H1 (cell line): Measurements from ENCODE around the gene VWA7. TPM values are rescaled to one million over a fixed set of nuclear protein-coding genes. Genes with fewer than 3 reads are reported as not detected.

Source experiments
- CTCF ChIA-PET: fragments of 300-600 bp; sonication (Branson Sonifier 250); formaldehyde crosslinking; loops from one replicate; lab custom pipeline; 2021; ENCODE audit not compliant: partially characterized antibody; lab: Charles Lee
- POLR2A ChIA-PET: fragments of 300-600 bp; sonication (Branson Sonifier 250); formaldehyde crosslinking; loops from one replicate; lab custom pipeline; 2021; ENCODE audit warnings: inconsistent platforms; ENCODE audit not compliant: partially characterized antibody; lab: Charles Lee
- DNase-seq, 2 experiments: peaks; one replicate each; pipeline versions ENCODE4 v3.0.0 to v3.0.0-alpha.2; 2010 to 2022; ENCODE audit warnings: low spot score in 2 of 2, low read depth in 1 of 2, mixed read lengths in 1 of 2
- FAIRE-seq: peaks from 2 replicates; lab custom pipeline; 2011; peaks lifted over from hg19 to GRCh38; lab: Jason Lieb, UNC
- H2AFZ ChIP-seq: 2 replicates; pipeline ENCODE4 v1.8.1; 2012; ENCODE audit warnings: low read length, inconsistent platforms
- H2AK5ac ChIP-seq: 2 replicates; pipeline ENCODE4 v1.6.1; 2013; ENCODE audit warnings: low read depth, low read length
- H2BK120ac ChIP-seq: replicated peaks from 2 replicates; pipeline ENCODE3; 2013; ENCODE audit warnings: low read depth, low read length, inconsistent platforms
- H2BK12ac ChIP-seq: 2 replicates; pipeline ENCODE4 v1.6.1; 2013; ENCODE audit warnings: low read depth, low read length
- H2BK15ac ChIP-seq: 2 replicates; pipeline ENCODE4 v1.6.1; 2013; ENCODE audit warnings: low read length
- H2BK20ac ChIP-seq: 2 replicates; pipeline ENCODE4 v1.6.1; 2013; ENCODE audit warnings: low read length
- H2BK5ac ChIP-seq: 2 replicates; pipeline ENCODE4 v1.6.1; 2013; ENCODE audit warnings: low read depth, low read length
- H3K14ac ChIP-seq: 2 replicates; pipeline ENCODE4 v1.6.1; 2013; ENCODE audit warnings: inconsistent platforms; ENCODE audit not compliant: insufficient read length
- H3K18ac ChIP-seq: 2 replicates; pipeline ENCODE4 v1.6.1; 2013; ENCODE audit warnings: low read length; ENCODE audit errors: extremely low read depth
- H3K23ac ChIP-seq: 2 replicates; pipeline ENCODE4 v1.6.1; 2013; ENCODE audit warnings: inconsistent platforms; ENCODE audit not compliant: insufficient read length
- H3K23me2 ChIP-seq: 2 replicates; pipeline ENCODE4 v1.6.1; 2013; ENCODE audit warnings: low read depth, low read length
- H3K27ac ChIP-seq: 2 replicates; pipeline ENCODE4 v1.6.1; 2011; ENCODE audit warnings: low read depth, low read length, inconsistent platforms
- H3K27me3 ChIP-seq, 4 experiments: replicated peaks in 1 of 4; 1 replicate in 1 of 4; 2 replicates in 3 of 4; pipeline versions ENCODE4 v1.6.1 to v1.8.1; 2011 to 2013; ENCODE audit warnings: low read length in 3 of 4, mild to moderate bottlenecking in 3 of 4, inconsistent platforms in 2 of 4, mixed read lengths in 2 of 4, moderate library complexity in 1 of 4; ENCODE audit not compliant: control insufficient read depth in 3 of 4, insufficient read depth in 3 of 4; ENCODE audit errors: extremely low read depth in 1 of 4
- H3K36me3 ChIP-seq, 4 experiments: 2 replicates each; pipeline versions ENCODE4 v1.6.1 to v1.8.1; 2011 to 2013; ENCODE audit warnings: mild to moderate bottlenecking in 4 of 4, low read length in 3 of 4, moderate library complexity in 2 of 4, control low read depth in 1 of 4, inconsistent platforms in 1 of 4; ENCODE audit not compliant: insufficient read depth in 4 of 4, control insufficient read depth in 2 of 4
- H3K4ac ChIP-seq: replicated peaks from 2 replicates; pipeline ENCODE3; 2013; ENCODE audit warnings: low read length, low read depth, mixed read lengths, inconsistent platforms; ENCODE audit not compliant: insufficient read length
- H3K4me1 ChIP-seq, 4 experiments: replicated peaks in 1 of 4; 1 replicate in 1 of 4; 2 replicates in 3 of 4; pipeline versions ENCODE4 v1.6.1 to v1.8.1; 2011 to 2013; ENCODE audit warnings: low read length in 3 of 4, inconsistent platforms in 2 of 4, mixed read lengths in 1 of 4; ENCODE audit not compliant: insufficient read depth in 4 of 4, control insufficient read depth in 3 of 4
- H3K4me2 ChIP-seq, 2 experiments: 2 replicates each; pipeline versions ENCODE4 v1.6.1 to v1.8.1; 2011 to 2013; ENCODE audit warnings: low read depth in 2 of 2, low read length in 2 of 2, control low read depth in 1 of 2, inconsistent platforms in 1 of 2, mild to moderate bottlenecking in 1 of 2; ENCODE audit not compliant: insufficient read depth in 1 of 2
- H3K4me3 ChIP-seq, 4 experiments: fragments of 200-600, 300-600 bp in 1 of 4; sonication (generic), shearing (Covaris generic), sonication (Bioruptor Twin) in 1 of 4; 2 replicates each; pipeline versions ENCODE4 v1.5.1 to v1.8.1; 2011 to 2016; ENCODE audit warnings: low read length in 4 of 4, low read depth in 3 of 4, control low read depth in 2 of 4, inconsistent platforms in 2 of 4, mild to moderate bottlenecking in 2 of 4, mixed read lengths in 1 of 4, moderate library complexity in 1 of 4; ENCODE audit not compliant: insufficient read depth in 2 of 4; ENCODE audit errors: extremely low read depth in 1 of 4
- H3K56ac ChIP-seq: replicated peaks from 2 replicates; pipeline ENCODE3; 2013; ENCODE audit warnings: low read depth, mild to moderate bottlenecking, mixed read lengths, low read length, inconsistent platforms; ENCODE audit not compliant: insufficient read length
- H3K79me1 ChIP-seq: 2 replicates; pipeline ENCODE4 v1.6.1; 2013; ENCODE audit warnings: low read depth, low read length, control low read depth
- H3K79me2 ChIP-seq, 2 experiments: 2 replicates each; pipeline versions ENCODE4 v1.6.1 to v1.8.1; 2012 to 2013; ENCODE audit warnings: low read length in 2 of 2, mild to moderate bottlenecking in 2 of 2, inconsistent platforms in 1 of 2; ENCODE audit not compliant: insufficient read depth in 2 of 2, control insufficient read depth in 1 of 2
- H3K9ac ChIP-seq, 4 experiments: replicated peaks in 1 of 4; 1 replicate in 1 of 4; 2 replicates in 3 of 4; pipeline versions ENCODE4 v1.6.1 to v1.8.1; 2011 to 2013; ENCODE audit warnings: low read depth in 3 of 4, low read length in 3 of 4, control low read depth in 2 of 4, mild to moderate bottlenecking in 2 of 4, moderate library complexity in 2 of 4, inconsistent platforms in 1 of 4; ENCODE audit errors: extremely low read depth in 1 of 4
- H3K9me3 ChIP-seq, 2 experiments: 2 replicates each; pipeline versions ENCODE4 v1.6.1 to v1.8.1; 2012 to 2013; ENCODE audit warnings: mild to moderate bottlenecking in 2 of 2, moderate library complexity in 2 of 2, control low read depth in 1 of 2, inconsistent platforms in 1 of 2, low read depth in 1 of 2, low read length in 1 of 2, mixed read lengths in 1 of 2; ENCODE audit not compliant: insufficient read depth in 2 of 2
- H4K20me1 ChIP-seq, 2 experiments: replicated peaks in 1 of 2; 2 replicates each; pipeline versions ENCODE3 to v1.8.1; 2011 to 2013; ENCODE audit warnings: inconsistent platforms in 2 of 2, low read length in 2 of 2, mild to moderate bottlenecking in 1 of 2; ENCODE audit not compliant: insufficient read depth in 2 of 2, control insufficient read depth in 1 of 2
- H4K5ac ChIP-seq: 2 replicates; pipeline ENCODE4 v1.6.1; 2013; ENCODE audit warnings: low read length, low read depth, mixed read lengths, inconsistent platforms; ENCODE audit not compliant: insufficient read length
- H4K8ac ChIP-seq: 2 replicates; pipeline ENCODE4 v1.8.0; 2013; ENCODE audit warnings: mild to moderate bottlenecking, moderate library complexity, low read length, inconsistent platforms; ENCODE audit not compliant: insufficient read depth; ENCODE audit errors: extremely low read depth
- H4K91ac ChIP-seq: replicated peaks from 2 replicates; pipeline ENCODE3; 2013; ENCODE audit warnings: low read length, mixed read lengths, inconsistent platforms; ENCODE audit not compliant: insufficient read length
- CEBPB ChIP-seq: IDR thresholded peaks from 2 replicates; pipeline ENCODE4 v1.6.1; 2012; ENCODE audit warnings: low read depth, low read length
- PHF8 ChIP-seq: fragments of 200-600 bp; sonication (generic); conservative IDR thresholded peaks from 2 replicates; pipeline ENCODE4 v1.7.1; 2012; ENCODE audit warnings: low read depth, mild to moderate bottlenecking, inconsistent platforms, low read length, moderate library complexity
- SP2 ChIP-seq: IDR thresholded peaks from 2 replicates; pipeline ENCODE4 v1.6.1; 2012; ENCODE audit warnings: mild to moderate bottlenecking, low read length, inconsistent platforms
- SP4 ChIP-seq: IDR thresholded peaks from 2 replicates; pipeline ENCODE4 v1.6.1; 2012; ENCODE audit warnings: low read length, inconsistent platforms
- SRF ChIP-seq: IDR thresholded peaks from 2 replicates; pipeline ENCODE4 v1.6.1; 2011; ENCODE audit warnings: mild to moderate bottlenecking, low read depth, low read length, moderate library complexity
- TAF7 ChIP-seq: optimal IDR thresholded peaks from 2 replicates; pipeline ENCODE3; 2011; ENCODE audit warnings: low read depth, mild to moderate bottlenecking, inconsistent platforms, low read length, moderate library complexity, borderline replicate concordance
- ZNF274 ChIP-seq: IDR thresholded peaks from 2 replicates; pipeline ENCODE4 v1.7.0; 2012; ENCODE audit warnings: low read length, borderline replicate concordance; ENCODE audit errors: extremely low read depth
- WGBS, 2 experiments: shearing (Covaris generic) in 1 of 2; methylation state at CpG; one replicate each; pipeline versions ENCODE4 v1.1.6 to v1.1.7; 2013 to 2015; ENCODE audit warnings: low lambda C conversion rate in 2 of 2, mixed read lengths in 2 of 2, inconsistent platforms in 1 of 2, low coverage in 1 of 2, missing lambda C conversion rate in 1 of 2; ENCODE audit not compliant: insufficient replicate concordance in 2 of 2, insufficient coverage in 1 of 2, insufficient read length in 1 of 2; ENCODE audit errors: extremely low coverage in 1 of 2, missing lambda C conversion rate in 1 of 2; 5-methylcytosine and 5-hydroxymethylcytosine counted together
- polyA plus RNA-seq, 7 experiments: library from polyadenylated mRNA; depleted of rRNA in 3 of 7; stranded (reverse) in 5 of 7; unstranded in 2 of 7; fragments of >200 nt in 5 of 7; fragments of 200-250 nt in 2 of 7; gene quantifications; 1 replicate in 5 of 7; 2 replicates in 1 of 7; 4 replicates in 1 of 7; pipeline versions ENCODE4 v1.2.1 to v1.2.3, GENCODE V29; 2011 to 2013; ENCODE audit warnings: missing spikeins in 2 of 7, mixed read lengths in 2 of 7
- total RNA-seq: library from RNA; stranded (reverse); fragmentation: NEBNext Ultra II Directional; extraction: Animal tissue kit (Norgen Biotek cat#: 25700); gene quantifications from 2 replicates; pipeline ENCODE4 v1.2.1, GENCODE V29; 2021

VWA7 gene
- total and polyA plus RNA-seq, 2 of the 8 experiments (the other 6 are each of a cell fraction or from before 2014, with no cell fraction given): 0.82 to 2.1 TPM

DNA sequence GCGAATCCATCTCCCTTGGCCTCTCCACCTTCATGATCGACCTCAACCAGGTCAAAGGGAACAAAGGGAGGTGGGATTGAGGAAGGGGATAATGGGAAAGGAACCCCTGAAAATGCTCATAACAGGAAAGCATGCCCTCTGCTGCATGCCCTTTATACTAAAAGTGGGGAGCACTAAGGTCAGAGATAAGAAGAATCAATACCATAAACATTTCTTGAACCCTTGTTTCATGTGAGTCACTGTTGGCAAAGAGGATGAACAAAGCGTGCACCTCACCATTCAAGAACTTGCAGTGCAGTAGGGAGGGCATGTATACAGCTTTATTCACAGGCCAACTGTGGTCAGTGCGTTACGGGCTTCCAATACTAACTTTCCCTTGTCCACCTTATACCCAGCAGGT lies 16.3 kb downstream of the VWA7 start:
- Histone ChIP-seq H3K9me3 (no peaks in the 10 kb centered on the region), H3K18ac (no peak overlapping the region), H3K4me1 (peaks cover 0 to 5% (median 0%) of the 10 kb centered on the region in 4 experiments; a peak in 2 of 7 replicates), H3K4me3 (no peak overlapping the region), H2BK15ac (no peak overlapping the region), H3K56ac (no peak overlapping the region), H3K14ac (no peak overlapping the region), H4K8ac (no peak overlapping the region), H3K4me2 (no peak overlapping the region), H2BK20ac (no peak overlapping the region), H4K20me1 (no peaks in the 10 kb centered on the region), H2AK5ac (no peak overlapping the region), H3K27ac (no peak overlapping the region), H3K27me3 (no peaks in the 10 kb centered on the region), H3K9ac (no peak overlapping the region; a peak in 1 of 7 replicates), H4K5ac (no peak overlapping the region), H2BK5ac (no peak overlapping the region), H3K23me2 (no peaks in the 10 kb centered on the region; the same call in 1 of the 2 replicates), H3K23ac (no peak overlapping the region), H3K4ac (no peak overlapping the region), H4K91ac (no peak overlapping the region), H3K79me1 (no peaks in the 10 kb centered on the region), H3K79me2 (no peaks in the 10 kb centered on the region), H2BK120ac (no peak overlapping the region), H2AFZ (no peak overlapping the region), H2BK12ac (no peak overlapping the region), H3K36me3 (peaks cover 0 to 16% (median 1%) of the 10 kb centered on the region in 4 experiments; a peak in 3 of 8 replicates)
- ChIA-PET CTCF (interaction anchor here (1.0 to 3.0 kb wide), 3 partner anchors 14 to 37 kb away, joined by 3 to 12 read pairs (median 3); partner anchors contain the start of gene MPIG6B), POLR2A (interaction anchor here (0.6 to 6.3 kb wide), 9 partner anchors 8 to 101 kb away, joined by 3 to 38 read pairs (median 4); partner anchors contain the start of genes LY6G5C, MSH5 and VARS1)
- FAIRE-seq (no peak), DNase-seq (no peak)
- no peak for TF ChIP-seq CEBPB
- no peak for TF ChIP-seq SP4
- no peak for TF ChIP-seq SRF
- no peak for TF ChIP-seq ZNF274
- TF ChIP-seq PHF8: no peak
- no peak for TF ChIP-seq SP2
- TF ChIP-seq TAF7: no peak
- 95% methylated on average over 5 of the region's 5 CpGs; no CpG with 5 or more reads in 1 of the 2 experiments for WGBS, 2 experiments
